HG02884 (cell line): Measurements from ENCODE around the gene OARD1.
A peak's percentile ranks its signal among the peaks of the same experiment; 100 is the strongest.

ENCODE experiments used
- ATAC-seq: cut with Tn5 transposase; IDR thresholded peaks from one replicate; pipeline ENCODE4 v1.9.1; 2021; ENCODE audit warnings: mild to moderate bottlenecking, moderate library complexity; ENCODE audit not compliant: unreplicated experiment

Gene OARD1

DNA sequence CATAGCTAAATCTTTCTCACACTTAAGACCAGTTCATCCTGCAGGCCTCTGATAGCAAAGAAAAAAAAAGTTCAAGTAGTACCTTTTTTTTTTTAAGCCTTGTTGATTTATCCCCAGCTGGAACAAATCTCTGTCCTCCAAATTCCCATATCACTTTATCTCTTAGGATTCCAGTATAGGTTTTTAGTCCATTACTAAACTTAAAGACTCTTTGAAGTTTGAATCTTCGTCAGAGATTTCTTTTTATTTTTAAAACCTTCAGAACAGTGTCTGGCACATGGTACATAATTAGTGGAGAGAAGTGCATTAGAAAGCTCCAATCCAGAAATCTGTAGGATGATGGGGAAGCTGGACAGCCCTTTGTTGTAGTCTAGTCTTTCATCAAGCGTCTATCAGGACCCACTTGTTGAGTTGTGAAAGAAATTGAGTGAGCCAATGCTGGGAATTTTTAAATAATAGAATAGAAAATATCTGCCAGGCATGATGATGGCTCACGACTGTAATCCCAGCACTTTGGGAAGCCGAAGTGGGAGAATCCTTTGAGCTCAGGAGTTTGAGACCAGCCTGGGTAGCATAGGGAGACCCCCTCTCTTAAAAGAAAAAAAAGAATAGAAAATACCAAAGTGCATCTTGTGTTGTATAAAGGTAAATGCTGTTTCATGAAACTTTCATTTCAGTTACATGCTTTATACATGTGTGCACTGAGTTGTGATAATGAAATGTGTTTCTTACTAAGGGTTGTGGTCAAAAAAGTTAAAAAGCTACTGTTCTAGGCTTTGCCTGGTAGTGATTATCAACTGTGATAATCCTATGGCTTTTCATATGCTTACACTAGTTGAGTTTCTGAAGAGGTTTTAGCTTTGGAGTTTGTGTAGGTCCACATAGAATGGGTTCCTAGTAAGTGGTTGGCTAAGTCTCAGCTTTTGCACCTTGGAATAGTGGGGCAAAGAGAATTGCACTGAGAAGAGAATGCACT, 3.8 kb upstream of the OARD1 start:
- ATAC-seq, result no peak

DNA sequence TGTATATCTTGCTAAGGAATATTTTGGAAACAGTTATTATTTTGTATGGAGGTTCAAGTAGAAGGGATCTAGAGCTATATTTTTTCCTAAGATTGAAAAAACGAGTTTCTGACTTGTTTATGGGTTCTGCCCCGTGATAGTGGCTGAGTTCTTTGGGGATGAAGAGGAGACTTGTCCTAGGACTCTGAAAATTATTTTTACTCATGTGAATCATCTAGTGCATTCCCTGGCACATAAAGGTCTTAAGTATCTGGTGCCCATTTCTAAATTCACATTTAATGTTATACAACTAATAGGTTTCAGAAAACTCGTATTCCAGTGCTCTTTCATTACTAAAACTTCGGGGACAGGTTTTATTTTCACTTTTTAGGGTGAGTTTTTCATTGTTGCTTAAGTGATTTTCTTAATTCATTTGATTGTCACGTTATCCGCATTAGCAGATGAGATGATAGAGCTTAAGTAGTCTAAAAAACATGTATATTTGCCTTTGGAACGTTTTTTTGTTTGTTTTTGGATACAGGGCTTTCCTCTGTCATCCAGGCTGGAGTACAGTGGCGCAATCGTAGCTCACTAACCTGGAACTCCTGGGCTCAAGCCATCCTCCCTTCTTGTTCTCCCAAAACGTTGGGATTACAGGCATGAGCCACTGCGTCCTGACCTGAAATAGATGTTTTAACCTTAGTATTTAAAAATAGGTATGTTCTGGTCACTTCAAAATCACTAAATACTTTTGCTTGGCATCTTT, 2.7 kb upstream of the OARD1 start:
- no peak for ATAC-seq

DNA sequence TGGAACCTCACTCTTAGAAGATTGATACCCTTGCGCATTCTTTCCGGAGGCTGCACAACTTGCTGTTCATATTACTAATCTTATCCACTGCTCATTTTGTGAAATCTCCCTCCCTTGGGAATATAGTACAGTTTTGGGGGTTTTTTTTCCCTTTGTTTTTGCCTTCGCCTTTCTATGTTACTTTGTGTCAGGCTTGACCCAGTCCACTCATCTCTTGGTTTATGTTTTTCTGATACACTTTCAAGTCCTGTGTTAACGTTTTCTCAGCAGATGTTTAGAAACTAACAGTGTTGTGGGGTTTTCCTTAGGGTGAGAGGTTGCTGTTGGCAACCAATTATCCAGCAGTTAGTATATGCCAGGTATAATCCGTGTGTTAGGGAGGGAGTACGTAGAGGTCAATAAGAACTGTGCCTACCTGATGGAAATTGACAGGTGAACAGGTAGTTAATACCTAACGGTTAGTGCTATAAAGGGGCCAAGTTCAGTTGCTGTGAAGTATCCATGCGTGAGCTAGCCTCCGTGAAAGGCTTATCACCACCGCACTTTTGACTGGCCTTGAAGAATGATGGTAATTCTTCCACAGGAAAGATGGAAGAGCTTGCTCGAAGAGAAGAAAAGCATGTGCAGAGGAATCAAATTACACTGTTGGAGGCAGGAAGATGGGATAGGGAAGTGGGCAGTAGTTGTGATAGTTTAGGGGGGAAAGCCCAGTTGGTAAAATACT, 2.0 kb upstream of the OARD1 start:
- ATAC-seq, result no peak

DNA sequence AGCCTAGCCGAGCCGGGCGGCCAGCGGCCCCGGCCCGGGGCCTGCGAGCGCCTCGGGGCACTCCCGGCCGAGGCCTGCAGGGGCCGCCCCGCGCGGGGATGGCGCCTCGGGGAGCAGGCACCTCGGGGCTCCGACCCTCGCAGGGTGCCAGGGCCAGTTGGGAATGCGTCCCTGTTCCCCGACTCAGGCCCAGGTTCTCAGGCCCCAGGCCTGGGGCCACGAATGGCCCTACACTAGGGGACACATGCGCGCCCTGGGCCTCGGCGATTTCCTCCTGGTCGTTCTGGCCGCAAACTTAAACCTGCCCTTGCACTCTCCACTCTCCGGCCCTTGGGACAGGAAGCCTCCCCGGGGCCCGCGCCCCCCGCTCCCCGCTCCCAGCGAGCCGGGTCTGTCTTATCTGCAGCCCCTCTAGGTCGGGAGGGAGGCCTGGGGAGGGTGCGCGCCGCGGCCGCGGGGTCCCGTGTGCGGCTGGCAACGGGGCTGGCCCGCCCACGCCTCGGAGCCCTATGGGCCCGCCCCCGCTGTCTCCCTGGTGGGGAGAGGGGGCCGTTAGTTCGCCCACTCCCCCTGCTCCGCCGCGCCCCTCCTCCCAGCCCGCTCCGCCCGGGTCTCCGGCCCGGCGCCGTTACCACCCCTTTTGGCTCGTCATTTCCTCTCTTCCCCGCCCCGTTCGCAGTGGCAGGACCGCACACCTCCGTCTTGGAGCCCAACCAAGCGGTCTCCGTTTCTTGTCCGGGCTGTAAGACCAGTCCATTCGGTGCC, 1.2 kb upstream of the OARD1 start:
- ATAC-seq, result peak; percentile 24

DNA sequence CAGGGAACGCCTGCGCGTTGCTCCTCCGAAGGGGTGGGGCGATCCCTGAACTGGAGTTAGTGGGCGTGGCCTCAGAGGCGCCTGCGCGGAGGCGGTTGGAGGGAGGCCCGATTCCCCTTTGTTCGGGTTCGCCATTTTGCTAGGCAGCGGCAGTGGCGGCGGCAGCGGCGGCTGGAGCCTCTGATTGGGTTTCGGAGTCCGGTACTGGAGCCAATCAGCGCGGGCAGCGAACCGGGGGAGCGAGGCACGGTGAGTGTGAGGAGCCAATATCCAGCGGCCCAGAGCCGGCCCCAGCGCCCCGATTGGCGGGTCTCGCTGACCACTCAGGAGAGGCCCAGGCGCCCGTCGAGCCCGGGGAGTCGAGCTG, 663 bp upstream of the OARD1 start, which contains the start of gene NFYA:
Gene NFYA, plus strand, starts transcription at position 139 of the 367 bp plus-strand sequence. CDS start 6,116 bp downstream, outside the sequence.
- ATAC-seq, result peak; percentile 52

DNA sequence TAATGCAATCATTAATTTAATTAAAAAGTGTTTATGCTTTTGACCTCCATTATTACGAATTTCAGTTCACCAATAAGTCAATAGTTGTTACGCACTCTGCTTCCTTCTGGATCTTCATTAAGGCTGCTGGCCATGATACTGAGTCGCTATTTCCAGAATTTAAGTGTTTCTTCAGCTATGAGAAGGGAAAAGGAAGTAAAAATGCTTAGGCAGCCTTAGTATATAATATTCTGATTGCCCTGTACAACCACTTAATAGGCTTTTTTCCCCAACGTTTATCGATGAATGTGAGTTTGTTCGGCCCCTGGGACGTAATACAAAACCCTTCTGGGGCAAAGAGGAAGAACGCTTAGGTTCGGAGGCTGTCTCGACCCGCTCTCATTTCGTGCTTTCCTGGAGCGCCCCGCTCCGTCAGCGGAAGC, 644 bp downstream of the OARD1 start:
- ATAC-seq, result peak; percentile 21

DNA sequence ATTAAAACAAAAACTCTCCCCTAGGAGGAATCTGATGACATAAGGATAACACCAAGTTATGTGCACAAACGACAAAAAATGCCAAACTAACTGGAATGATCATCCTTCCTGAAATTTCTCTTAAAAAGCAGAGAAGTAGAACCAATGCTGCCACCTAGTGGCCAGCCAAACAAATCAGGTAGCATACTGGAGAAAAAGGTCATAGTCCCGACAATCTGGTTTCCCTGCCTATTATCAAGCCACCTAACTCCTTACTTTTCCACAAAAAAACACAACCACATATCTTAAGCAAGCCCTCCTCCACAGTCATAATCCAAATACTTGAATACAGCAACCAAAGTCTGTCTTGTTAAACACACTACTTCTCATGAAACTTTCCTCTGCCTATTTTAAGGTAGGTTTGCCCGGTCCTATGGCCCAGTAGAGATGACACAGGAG, 5.3 kb downstream of the OARD1 start:
- ATAC-seq, result no peak

DNA sequence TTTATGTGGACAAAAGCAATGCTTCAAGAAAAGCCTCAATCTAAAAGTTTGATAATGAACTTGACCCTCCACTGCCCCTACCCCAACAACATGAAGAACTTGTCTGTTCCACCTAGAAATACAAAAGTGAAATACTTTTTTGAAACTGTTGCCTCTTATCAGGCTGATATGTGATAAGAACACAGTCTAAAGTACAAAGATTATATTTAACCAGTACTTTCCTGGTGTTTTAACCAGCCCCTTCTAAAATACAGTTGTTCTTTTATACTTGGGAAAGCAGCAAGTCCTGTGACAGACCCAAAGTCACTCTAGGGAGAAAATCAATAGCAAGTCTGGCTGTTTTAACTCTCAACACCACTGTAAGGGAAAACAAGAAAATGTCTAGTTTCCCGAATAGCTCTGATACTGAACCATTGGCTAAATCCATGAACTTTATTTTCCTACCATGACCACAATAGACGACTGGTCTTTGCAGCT, 6.6 kb downstream of the OARD1 start:
- ATAC-seq, result no peak

DNA sequence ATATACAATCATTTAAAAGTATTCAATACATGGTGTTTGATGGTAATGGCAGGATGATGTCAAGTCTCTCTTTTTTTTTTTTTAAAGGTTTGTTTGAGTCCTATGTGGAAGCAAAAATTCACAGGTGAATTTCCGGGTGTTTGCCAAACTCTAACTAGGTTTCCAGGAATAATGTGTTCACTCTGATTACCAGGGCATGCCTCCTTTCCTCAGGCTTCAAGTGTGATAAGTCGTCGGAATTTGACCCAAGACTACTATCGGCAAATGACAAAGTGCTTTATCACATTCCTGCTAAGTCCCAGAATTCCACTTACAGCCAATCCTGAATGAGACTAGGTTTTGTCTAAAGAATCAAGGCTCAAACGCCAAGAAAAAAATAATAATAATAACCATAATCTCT, 7.3 kb downstream of the OARD1 start:
- ATAC-seq, result no peak

DNA sequence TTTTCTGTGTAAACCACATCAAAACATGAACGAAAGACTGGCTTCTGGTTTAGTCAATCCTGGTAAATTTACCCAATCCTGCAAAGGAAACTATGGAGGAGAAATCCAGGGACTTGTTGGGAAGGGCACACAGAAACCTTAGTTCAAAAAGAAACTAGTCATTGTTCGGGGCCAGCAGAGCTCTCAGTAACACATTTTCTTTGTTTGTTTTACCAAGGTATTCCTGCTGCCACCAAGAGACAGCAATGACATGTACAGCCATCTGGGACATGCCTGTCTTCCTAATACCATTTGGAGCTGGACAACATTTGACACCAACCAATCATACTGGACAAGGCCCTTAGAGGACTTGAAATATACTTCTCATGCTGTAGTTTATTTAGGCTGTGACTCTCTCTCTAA, 8.3 kb downstream of the OARD1 start:
- no peak for ATAC-seq

DNA sequence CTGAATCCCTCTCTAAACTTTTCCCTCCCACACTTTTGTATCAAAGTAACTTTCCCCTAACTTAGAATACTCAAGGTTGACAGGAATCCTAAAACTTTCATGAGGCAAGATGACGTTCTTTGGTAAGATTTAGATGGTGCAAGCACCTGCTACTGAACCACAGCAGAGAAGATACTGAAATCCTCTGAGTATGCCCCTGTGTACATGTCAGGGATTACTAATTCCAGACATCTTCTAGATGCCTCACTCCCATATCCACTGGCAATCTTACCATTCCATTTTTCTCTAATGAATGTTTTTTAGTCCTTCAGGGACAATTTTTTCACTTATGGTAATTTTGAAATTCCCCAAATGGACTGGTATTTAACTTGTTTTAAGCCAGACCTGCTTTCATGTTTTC, 10.1 kb downstream of the OARD1 start:
- ATAC-seq, result no peak

DNA sequence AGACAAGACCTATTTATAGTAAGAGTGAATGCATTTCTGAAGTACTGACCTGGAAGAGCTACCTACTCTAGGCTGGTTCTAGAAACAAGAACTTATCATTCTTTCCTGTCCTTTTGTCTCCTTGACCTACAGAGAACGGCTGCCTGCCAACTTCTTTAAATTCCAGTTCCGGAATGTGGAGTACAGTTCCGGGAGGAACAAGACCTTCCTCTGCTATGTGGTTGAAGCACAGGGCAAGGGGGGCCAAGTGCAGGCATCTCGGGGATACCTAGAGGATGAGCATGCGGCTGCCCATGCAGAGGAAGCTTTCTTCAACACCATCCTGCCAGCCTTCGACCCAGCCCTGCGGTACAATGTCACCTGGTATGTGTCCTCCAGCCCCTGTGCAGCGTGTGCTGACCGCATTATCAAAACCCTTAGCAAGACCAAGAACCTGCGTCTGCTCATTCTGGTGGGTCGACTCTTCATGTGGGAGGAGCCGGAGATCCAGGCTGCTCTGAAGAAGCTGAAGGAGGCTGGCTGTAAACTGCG, 10.9 kb downstream of the OARD1 start:
- ATAC-seq, result no peak

DNA sequence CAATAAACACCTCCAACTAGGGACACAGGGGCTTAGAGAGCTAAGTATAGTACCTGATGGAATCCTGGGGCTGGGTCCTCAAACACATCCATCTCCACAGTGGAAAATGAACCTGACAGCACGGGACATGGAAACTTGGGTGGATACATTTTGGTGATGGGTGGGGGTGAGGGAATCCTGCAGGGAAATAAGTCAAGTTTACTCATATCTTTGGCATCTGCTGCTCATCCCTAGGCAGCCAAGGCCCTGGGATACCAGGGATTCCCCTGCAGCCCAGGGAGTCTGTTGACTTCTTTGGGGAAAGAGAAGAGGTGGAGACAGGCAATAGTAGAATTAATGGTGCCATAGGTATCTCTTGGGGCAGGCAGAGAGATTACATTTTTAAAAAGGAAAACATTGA, 12.6 kb downstream of the OARD1 start:
- no peak for ATAC-seq

DNA sequence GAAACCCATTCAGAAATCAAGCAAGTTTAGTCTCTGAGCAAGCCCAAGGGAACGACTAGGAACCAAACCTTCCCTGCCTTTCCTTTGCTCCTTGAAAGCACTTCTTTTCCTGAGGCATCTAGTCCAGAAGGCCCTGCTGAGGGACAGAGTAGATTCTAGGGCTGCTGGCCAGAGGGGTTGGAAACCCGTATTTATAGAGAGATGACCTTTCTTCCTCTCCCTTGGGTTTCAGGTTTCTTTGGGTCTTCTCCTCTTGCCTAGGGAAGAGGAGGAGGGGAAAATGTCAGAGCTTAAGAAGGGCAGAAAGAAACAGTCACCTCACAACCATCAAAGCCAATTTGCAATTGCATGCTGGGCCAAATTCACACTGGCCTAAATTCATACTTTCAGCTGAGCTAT, 13.4 kb downstream of the OARD1 start:
- no peak for ATAC-seq

DNA sequence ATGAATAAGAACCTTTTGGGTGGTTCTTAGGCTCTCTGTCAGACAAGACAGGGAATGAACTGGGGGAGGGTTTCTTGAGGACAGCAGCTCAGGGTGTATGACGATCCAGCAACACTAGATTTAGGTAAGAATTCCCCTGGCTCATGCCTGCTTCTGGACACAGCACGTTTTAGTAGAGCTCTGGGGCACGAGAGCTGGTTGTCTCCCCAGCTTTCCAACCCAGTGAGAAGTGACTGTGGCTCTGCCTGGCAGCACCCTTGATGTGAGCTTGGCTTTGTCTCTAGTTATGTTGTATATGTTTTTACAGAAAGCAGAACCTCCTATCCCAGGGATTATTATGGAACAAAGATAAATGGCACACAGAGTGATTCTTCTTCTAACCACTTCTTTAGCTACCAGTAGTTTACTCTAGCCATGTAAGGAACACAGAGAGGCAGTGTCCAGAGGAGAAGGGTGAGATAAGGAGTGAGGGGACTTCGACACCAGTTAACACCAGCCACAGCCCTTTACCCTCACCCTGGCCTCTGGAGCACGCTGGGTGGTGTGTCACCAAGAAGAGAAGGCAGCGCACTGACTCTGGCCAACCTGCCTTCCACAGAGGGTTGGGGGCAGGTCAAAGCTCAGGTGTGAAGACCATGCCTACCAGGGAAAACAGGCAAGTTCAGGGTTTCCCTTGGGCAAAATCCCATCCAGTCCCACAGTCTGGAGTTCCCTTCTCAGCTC, 15.2 kb downstream of the OARD1 start:
- no peak for ATAC-seq

DNA sequence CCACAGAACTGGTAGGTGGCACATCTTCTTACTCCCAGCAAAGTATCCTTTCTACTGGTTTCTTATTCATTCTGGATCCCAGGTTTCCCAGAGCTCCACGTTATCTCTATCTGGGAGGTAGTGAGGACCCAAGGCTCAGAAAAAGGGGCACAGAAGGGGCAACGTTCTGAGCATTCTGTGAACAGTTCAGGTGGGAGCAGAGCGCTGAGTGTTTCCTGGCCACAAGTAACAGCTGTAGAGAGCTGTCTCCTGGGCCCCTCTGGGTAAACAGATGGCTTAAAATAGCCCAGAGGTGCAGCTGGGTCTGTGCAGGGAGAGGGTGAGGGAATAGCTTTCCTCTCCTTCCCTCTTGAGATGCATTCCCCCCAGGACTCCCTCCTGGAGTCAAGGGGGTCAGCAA, 17.0 kb downstream of the OARD1 start:
- no peak for ATAC-seq

DNA sequence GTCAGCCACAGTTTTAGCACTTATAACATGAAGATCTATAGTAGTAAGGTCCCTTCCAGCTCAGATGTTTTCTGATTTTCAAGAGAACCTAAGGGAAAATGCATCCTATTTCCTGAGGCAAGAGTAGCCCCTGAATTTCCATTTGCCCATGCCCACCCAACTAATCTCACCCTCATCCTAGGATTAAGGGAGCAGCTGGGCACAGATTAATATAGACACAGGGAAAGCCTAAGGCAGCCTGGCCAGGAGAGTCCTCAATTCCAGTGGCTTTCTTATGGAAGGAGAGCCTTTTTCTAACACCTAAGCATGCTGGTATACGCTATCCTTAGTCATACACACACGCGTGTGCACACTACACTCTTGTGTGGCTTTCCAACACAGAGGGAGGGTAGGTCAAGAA, 17.6 kb downstream of the OARD1 start:
- no peak for ATAC-seq

DNA sequence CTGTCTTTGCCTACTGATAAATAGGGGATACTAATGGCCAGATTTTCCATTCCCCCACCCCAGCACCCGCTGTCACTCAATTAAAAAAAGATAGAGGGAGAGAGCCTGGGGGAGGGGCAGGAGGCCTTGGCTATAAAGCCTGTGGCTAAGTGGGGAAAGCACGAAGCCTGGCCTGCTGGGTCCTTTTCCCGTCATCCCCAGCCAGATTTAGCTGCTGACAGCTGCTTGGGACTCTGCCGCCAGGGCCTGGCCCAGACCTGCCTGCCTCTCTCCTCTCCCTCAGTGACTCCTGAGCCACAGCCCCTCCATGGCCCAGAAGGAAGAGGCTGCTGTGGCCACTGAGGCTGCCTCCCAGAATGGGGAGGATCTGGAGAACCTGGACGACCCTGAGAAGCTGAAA, 19.1 kb downstream of the OARD1 start, which contains the start of gene APOBEC2:
Gene APOBEC2, plus strand, starts transcription at position 162 of the 400 bp plus-strand sequence. Its CDS starts 146 bp downstream, at position 308.
- no peak for ATAC-seq

DNA sequence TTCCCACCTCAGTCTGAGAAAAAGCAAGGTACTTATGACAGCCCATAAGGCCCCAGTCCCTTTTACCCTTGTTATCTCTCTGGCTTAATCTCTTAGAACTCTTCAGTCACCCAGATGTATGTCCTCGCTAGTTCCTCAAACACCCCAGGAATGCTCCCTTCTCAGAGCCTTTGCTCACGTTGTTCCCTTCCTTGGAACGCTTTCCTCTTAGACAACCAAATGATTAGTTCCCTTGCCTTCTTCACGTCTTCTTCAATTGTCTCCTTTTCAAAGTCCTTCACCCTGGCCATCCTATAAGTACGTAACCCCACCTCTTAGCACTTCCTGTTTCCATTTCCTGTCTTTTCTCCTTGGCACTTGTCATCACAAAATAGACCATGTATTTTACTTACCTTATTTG, 20.3 kb downstream of the OARD1 start:
- no peak for ATAC-seq
